Loucy (cell line): Measurements from ENCODE around the gene LHX5.
A peak's percentile ranks its signal among the peaks of the same experiment; 100 is the strongest.

Source experiments
- H2AFZ ChIP-seq: fragments of 200-600 bp; sonication (generic); 2 replicates; pipeline ENCODE4 v1.6.0; 2016; ENCODE audit warnings: antibody characterized with exemption, mild to moderate bottlenecking, low read length, moderate library complexity
- H3F3A ChIP-seq: fragments of 200-600 bp; 2 replicates; pipeline ENCODE4 v1.6.0; 2016; ENCODE audit warnings: antibody characterized with exemption, low read depth, mild to moderate bottlenecking
- H3K27me3 ChIP-seq: fragments of 200-600 bp; sonication (generic); 2 replicates; pipeline ENCODE4 v1.6.1; 2014; ENCODE audit warnings: low read length, mild to moderate bottlenecking; ENCODE audit not compliant: insufficient read depth, poor library complexity, severe bottlenecking
- H3K36me3 ChIP-seq: fragments of 200-600 bp; sonication (generic); 2 replicates; pipeline ENCODE4 v1.6.1; 2016; ENCODE audit warnings: low read length; ENCODE audit not compliant: insufficient read depth
- H3K4me1 ChIP-seq: fragments of 200-600 bp; sonication (generic); 2 replicates; pipeline ENCODE4 v1.5.1; 2014; ENCODE audit warnings: low read length, mild to moderate bottlenecking; ENCODE audit not compliant: insufficient read depth, poor library complexity, severe bottlenecking
- H3K4me2 ChIP-seq: fragments of 200-600 bp; sonication (generic); 2 replicates; pipeline ENCODE4 v1.6.0; 2014; ENCODE audit warnings: antibody characterized with exemption, low read length, low read depth, mild to moderate bottlenecking; ENCODE audit not compliant: poor library complexity, severe bottlenecking
- H3K4me3 ChIP-seq: fragments of 200-600 bp; sonication (generic); 2 replicates; pipeline ENCODE4 v1.5.1; 2014; ENCODE audit warnings: low read length, mild to moderate bottlenecking, mixed read lengths; ENCODE audit not compliant: poor library complexity, severe bottlenecking
- H3K79me2 ChIP-seq: fragments of 200-600 bp; sonication (generic); 2 replicates; pipeline ENCODE4 v1.6.1; 2014; ENCODE audit warnings: low read length; ENCODE audit not compliant: insufficient read depth
- H3K9ac ChIP-seq: fragments of 200-600 bp; sonication (generic); 2 replicates; pipeline ENCODE4 v1.6.0; 2014; ENCODE audit warnings: mild to moderate bottlenecking, low read depth, low read length, moderate library complexity; ENCODE audit not compliant: poor library complexity, severe bottlenecking
- H3K9me2 ChIP-seq: fragments of 200-600 bp; sonication (generic); replicated peaks from 2 replicates; pipeline ENCODE4 v1.6.1; 2016; ENCODE audit warnings: low read depth, low read length, mixed read lengths
- H3K9me3 ChIP-seq: fragments of 200-600 bp; sonication (generic); 2 replicates; pipeline ENCODE4 v1.6.1; 2014; ENCODE audit warnings: mild to moderate bottlenecking, antibody characterized with exemption, low read length, low read depth; ENCODE audit not compliant: insufficient read depth
- H4K20me1 ChIP-seq: fragments of 200-600 bp; sonication (generic); 2 replicates; pipeline ENCODE4 v1.6.0; 2014; ENCODE audit warnings: antibody characterized with exemption, low read length, mild to moderate bottlenecking; ENCODE audit not compliant: insufficient read depth, poor library complexity, severe bottlenecking
- EZH2phosphoT487 ChIP-seq: fragments of 200-600 bp; IDR thresholded peaks from 2 replicates; pipeline ENCODE4 v1.6.1; 2018; ENCODE audit warnings: antibody characterized with exemption, mild to moderate bottlenecking, moderate library complexity, borderline replicate concordance
- TF ChIP-seq, protein P1 (sequence below): fragments of 200-600 bp; sonication (generic); conservative IDR thresholded peaks from 2 replicates; pipeline ENCODE4 v1.5.1; 2014; ENCODE audit warnings: mild to moderate bottlenecking, antibody characterized with exemption, low read length

LHX5 gene

DNA sequence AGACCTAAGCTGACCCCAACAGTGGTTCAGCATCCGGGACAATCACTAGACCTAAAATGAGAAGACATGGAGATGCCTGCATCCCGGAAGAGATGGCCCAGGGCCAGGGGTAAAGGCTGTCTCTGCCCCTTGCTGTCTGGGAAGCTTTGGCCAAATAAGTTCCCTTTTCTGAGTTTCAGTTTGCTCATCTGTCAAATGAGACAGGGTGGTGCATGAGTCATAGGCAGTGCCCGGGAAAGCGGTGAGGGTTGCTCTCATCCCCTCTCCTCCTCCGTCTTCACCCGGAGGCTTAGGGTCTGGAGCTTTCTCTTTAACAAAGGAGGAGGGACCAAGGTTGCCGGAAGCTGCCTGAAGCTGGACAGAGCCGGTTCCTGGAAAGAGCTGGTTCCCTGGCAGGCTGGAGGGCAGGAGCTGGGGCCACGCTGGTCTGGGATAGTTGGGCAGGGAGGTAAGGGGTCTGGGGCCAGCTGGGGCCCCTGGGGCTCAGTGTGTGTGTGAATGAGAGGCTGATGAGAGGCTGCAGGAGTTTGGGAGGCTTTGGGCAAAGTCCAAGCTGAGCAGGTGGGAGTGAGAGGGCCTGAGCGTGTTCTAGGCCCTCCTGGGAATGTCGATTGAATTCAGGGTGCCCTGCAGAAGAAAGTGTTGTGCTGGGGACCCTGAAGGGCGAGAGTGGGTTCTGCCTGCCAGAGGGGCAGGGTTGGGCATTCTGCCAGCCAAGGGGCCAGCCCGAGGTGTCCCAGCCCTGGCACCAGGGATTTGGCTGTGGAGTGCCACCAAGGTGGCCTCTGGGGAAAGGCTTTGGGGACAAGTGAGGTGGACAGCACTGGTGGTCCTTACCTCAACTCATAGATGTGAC, 49.4 kb downstream of the LHX5 start, which contains the start of gene SDSL:
SDSL (plus strand) TSS at position 351 of the 856 bp plus-strand sequence. CDS start 5,603 bp downstream, outside the sequence.
- H3F3A ChIP-seq, result no peaks in the 10 kb centered on the region
- no peaks in the 10 kb centered on the region for H3K36me3 ChIP-seq
- no peaks in the 10 kb centered on the region for H3K79me2 ChIP-seq
- no peaks in the 10 kb centered on the region for H3K9me2 ChIP-seq
- H3K4me2 ChIP-seq, result peak within 1 kb of the TSS; percentile 67
- H3K4me3 ChIP-seq, result peak within 1 kb of the TSS; percentile 75
- H3K4me1 ChIP-seq, result no peaks in the 10 kb centered on the region
- peak within 1 kb of the TSS; percentile 71 for H3K9ac ChIP-seq
- H3K27me3 ChIP-seq, result no peaks in the 10 kb centered on the region
- no peaks in the 10 kb centered on the region for H3K9me3 ChIP-seq
- no peak for TF ChIP-seq EZH2phosphoT487
- TF ChIP-seq, protein P1, sequence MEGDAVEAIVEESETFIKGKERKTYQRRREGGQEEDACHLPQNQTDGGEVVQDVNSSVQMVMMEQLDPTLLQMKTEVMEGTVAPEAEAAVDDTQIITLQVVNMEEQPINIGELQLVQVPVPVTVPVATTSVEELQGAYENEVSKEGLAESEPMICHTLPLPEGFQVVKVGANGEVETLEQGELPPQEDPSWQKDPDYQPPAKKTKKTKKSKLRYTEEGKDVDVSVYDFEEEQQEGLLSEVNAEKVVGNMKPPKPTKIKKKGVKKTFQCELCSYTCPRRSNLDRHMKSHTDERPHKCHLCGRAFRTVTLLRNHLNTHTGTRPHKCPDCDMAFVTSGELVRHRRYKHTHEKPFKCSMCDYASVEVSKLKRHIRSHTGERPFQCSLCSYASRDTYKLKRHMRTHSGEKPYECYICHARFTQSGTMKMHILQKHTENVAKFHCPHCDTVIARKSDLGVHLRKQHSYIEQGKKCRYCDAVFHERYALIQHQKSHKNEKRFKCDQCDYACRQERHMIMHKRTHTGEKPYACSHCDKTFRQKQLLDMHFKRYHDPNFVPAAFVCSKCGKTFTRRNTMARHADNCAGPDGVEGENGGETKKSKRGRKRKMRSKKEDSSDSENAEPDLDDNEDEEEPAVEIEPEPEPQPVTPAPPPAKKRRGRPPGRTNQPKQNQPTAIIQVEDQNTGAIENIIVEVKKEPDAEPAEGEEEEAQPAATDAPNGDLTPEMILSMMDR, result no peak
- H4K20me1 ChIP-seq, result no peaks in the 10 kb centered on the region
- peak within 1 kb of the TSS; percentile 80 for H2AFZ ChIP-seq

DNA sequence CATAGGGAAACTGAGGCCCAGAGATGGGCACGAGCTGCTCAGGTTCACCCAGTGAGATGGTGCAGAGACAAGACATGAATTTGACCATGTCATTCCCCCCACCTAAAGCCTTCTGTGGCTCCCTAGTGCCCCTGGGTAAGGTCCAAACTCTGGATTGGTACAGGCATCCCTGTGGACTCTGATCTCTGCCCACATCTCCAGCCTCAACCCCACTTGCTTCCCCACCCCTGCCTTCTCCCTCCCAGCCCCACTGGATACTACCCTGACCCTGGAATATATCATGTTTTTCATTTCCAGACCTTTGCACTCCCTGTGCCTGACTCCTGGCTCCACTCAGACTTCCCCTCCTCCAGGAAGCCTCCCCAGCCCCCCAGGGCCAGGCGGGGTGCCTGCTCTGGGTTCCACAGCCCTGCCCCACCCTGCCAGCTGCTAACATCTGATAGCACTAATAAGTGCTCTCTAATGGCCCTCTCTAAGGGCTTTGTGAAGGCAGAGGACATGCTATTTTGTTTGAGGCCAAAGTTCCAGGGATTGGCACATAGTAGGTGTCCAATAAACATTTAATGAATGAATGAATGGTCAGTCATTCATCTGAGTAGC, 50.6 kb downstream of the LHX5 start:
- H3K9me3 ChIP-seq, result no peaks in the 10 kb centered on the region

DNA sequence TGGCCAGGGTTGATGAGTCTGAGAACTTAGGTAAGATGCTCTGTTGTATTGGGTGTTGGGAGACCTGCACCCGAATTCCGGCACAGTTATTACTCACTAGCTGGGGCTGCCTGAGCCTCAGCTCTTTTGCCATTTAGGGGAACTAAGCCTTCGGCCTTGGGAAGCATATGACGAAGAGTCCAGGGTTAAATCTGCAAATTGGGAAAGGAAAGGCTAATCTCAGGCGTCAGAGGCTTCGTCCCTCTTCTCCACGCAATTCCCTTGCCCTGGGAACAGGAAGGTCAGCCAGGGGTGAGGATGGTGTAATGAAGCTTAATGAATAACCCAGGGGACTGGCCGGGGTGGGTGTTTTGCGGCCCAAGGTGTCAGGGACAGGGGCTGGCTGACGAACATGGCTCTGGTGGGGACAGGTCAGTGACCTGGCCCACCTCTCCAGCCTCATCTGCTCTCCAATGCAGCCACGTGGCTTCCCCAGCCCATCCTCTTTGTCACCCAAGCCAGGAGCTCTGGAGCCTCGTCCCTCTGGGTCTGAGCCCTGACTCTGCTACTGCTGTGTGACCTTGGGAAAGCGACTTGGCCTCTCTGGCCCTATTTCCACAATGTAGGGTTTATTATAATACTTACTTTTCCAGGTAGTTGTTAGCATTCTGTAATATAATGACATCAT, 53.3 kb downstream of the LHX5 start:
- no peak overlapping the region for H2AFZ ChIP-seq
- H3K27me3 ChIP-seq, result no peaks in the 10 kb centered on the region
- H3K79me2 ChIP-seq, result no peaks in the 10 kb centered on the region
- TF ChIP-seq, protein P1, result no peak
- TF ChIP-seq EZH2phosphoT487, result no peak
- no peaks in the 10 kb centered on the region for H4K20me1 ChIP-seq
- no peaks in the 10 kb centered on the region for H3K4me1 ChIP-seq
- H3K9me3 ChIP-seq, result no peaks in the 10 kb centered on the region
- H3F3A ChIP-seq, result no peaks in the 10 kb centered on the region
- no peak overlapping the region for H3K9ac ChIP-seq
- no peak overlapping the region for H3K4me3 ChIP-seq
- H3K36me3 ChIP-seq, result no peaks in the 10 kb centered on the region
- no peaks in the 10 kb centered on the region for H3K9me2 ChIP-seq
- no peak overlapping the region for H3K4me2 ChIP-seq

More for the DNA sequence above, 50.6 kb downstream of the LHX5 start:
- H3K27me3 ChIP-seq, result no peaks in the 10 kb centered on the region
- H3K9ac ChIP-seq, result no peak overlapping the region
- H3K4me1 ChIP-seq, result no peaks in the 10 kb centered on the region
- no peaks in the 10 kb centered on the region for H3K36me3 ChIP-seq
- H4K20me1 ChIP-seq, result no peaks in the 10 kb centered on the region
- no peak overlapping the region for H3K4me2 ChIP-seq
- no peaks in the 10 kb centered on the region for H3K9me2 ChIP-seq
- H3F3A ChIP-seq, result no peaks in the 10 kb centered on the region
- no peak overlapping the region for H3K4me3 ChIP-seq
- H3K79me2 ChIP-seq, result no peaks in the 10 kb centered on the region
- TF ChIP-seq, protein P1, result no peak
- TF ChIP-seq EZH2phosphoT487, result no peak
- no peak overlapping the region for H2AFZ ChIP-seq
